Skeletal muscle satellite cell (primary cell): ENCODE results near the gene PTPN1.
A peak's percentile ranks its signal among the peaks of the same experiment; 100 is the strongest.

Experiments
- H3K27me3 ChIP-seq: 2 replicates; pipeline ENCODE4 v1.7.0; 2013; ENCODE audit warnings: low read length; ENCODE audit not compliant: control insufficient read depth, insufficient read depth
- H3K36me3 ChIP-seq: 2 replicates; pipeline ENCODE4 v1.7.0; 2013; ENCODE audit warnings: mild to moderate bottlenecking, control low read depth, low read length; ENCODE audit not compliant: insufficient read depth
- H3K4me1 ChIP-seq: 2 replicates; pipeline ENCODE4 v1.7.0; 2013; ENCODE audit warnings: low read length; ENCODE audit not compliant: control insufficient read depth, insufficient read depth
- H3K4me2 ChIP-seq: 2 replicates; pipeline ENCODE4 v1.7.0; 2013; ENCODE audit warnings: mild to moderate bottlenecking, low read length
- H3K4me3 ChIP-seq: 2 replicates; pipeline ENCODE4 v1.7.0; 2013; ENCODE audit warnings: low read length
- H3K9ac ChIP-seq: 2 replicates; pipeline ENCODE4 v1.7.0; 2013; ENCODE audit warnings: mild to moderate bottlenecking, low read depth, low read length, moderate library complexity
- H3K9me3 ChIP-seq: replicated peaks from 2 replicates; pipeline ENCODE4 v1.7.0; 2013; ENCODE audit warnings: mild to moderate bottlenecking, control low read depth, low read length

Gene PTPN1

DNA sequence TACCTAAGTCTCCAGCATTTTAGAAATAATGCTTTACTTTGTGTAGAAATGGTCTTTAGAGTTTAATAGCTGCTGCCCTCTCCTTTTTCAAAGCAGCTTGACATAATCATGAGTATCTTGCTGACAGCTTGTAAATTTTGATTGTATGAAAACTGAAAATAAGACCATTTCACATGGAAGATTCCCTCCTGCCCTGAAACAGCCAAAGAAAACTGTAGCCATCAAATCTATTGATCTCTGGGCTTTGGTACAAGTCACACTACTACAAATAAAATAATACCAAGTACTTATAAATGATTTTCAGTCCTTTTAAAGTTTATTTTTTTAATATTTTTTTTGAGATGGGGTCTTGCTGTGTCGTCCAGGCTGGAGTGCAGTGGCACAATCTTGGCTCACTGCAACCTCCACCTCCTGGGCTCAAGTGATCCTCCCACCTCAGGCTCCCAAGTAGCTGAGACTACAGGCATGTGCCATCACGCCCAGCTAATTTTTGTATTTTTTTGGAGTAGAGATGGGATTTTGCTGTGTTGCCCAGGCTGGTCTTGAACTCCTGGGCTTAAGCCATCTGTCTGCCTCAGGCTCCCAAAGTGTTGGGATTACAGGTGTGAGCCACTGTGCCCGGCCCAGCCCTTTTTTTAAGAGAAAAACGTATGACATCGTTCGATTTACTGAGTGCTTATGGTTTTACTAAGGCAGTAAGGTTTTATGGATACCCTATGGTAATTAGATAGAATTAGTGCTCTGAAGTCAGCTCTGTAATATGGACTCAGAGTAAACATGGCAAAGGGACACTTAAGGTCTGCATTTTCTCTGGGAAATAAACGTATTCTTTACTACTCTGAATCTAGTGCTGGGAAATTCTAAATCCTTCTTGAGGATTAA, 7.0 kb downstream of the PTPN1 start:
- Histone ChIP-seq H3K4me2 (peak overlapping the region; percentile 67), H3K9ac (peak overlapping the region; percentile 47), H3K36me3 (peaks cover 12% of the 10 kb centered on the region), H3K9me3 (no peaks in the 10 kb centered on the region), H3K4me1 (peaks cover 88% of the 10 kb centered on the region), H3K4me3 (no peak overlapping the region), H3K27me3 (no peaks in the 10 kb centered on the region)

DNA sequence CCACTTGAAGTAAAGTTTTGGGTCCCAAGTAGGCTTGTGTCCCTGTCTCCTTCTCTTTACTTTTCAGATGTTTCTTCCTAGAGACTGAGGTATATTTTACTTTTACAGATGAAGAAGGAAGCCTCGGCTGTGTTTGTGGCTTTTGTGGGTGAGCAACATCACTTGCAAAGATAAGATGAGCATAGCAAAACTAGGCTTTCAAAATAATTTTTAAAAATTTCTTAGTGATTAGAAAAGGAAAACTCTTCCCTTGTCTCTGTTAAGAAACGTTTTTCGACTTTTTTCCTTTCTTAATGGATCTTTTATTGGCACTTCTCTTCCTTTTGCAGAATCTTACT, 7.6 kb downstream of the PTPN1 start:
- Histone ChIP-seq H3K4me3 (peak overlapping the region; percentile 33), H3K4me1 (peaks cover 85% of the 10 kb centered on the region), H3K9ac (peak overlapping the region; percentile 47), H3K36me3 (peaks cover 12% of the 10 kb centered on the region), H3K4me2 (peak overlapping the region; percentile 67), H3K27me3 (no peaks in the 10 kb centered on the region), H3K9me3 (no peaks in the 10 kb centered on the region)

DNA sequence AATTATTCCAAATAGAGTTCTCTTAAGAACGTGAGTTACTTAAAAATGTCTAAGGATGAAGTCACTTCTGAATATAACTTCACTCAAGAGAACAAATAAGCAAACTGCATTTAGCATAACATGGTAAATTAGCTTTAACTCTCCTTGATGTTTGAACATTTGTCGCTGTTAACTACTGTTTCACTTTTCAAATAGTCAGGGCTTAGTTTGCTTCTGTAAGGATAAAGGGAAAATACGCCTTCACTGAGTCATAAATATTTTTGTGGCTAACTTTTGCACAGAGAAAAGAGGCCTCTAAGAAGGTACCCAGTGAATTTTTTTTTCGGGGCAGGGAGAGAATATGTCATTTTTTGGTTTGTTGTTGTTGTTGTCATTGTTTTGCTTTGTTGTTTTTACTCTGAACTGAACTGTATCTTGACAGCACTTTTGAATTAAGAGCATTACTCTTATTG, 8.1 kb downstream of the PTPN1 start:
- H3K9ac ChIP-seq: peak overlapping the region; percentile 47

GRCh38 chr20:50519036-50519762, 9.0 kb downstream of the PTPN1 start:
- H3K4me2 ChIP-seq: no peak overlapping the region
- H3K9ac ChIP-seq: no peak overlapping the region
- H3K4me1 ChIP-seq: peaks cover 72% of the 10 kb centered on the region
- H3K4me3 ChIP-seq: no peak overlapping the region
- H3K36me3 ChIP-seq: peaks cover 12% of the 10 kb centered on the region
- H3K9me3 ChIP-seq: no peaks in the 10 kb centered on the region
- no peaks in the 10 kb centered on the region for H3K27me3 ChIP-seq

More for the DNA sequence above, 8.1 kb downstream of the PTPN1 start:
- H3K9me3 ChIP-seq: no peaks in the 10 kb centered on the region
- H3K27me3 ChIP-seq: no peaks in the 10 kb centered on the region
- peak overlapping the region; percentile 33 for H3K4me3 ChIP-seq
- peaks cover 80% of the 10 kb centered on the region for H3K4me1 ChIP-seq
- peaks cover 12% of the 10 kb centered on the region for H3K36me3 ChIP-seq
- H3K4me2 ChIP-seq: peak overlapping the region; percentile 67

GRCh38 chr20:50520222-50520880, 10.2 kb downstream of the PTPN1 start:
- Histone ChIP-seq H3K27me3 (no peaks in the 10 kb centered on the region), H3K9me3 (no peaks in the 10 kb centered on the region), H3K9ac (no peak overlapping the region), H3K36me3 (peaks cover 12% of the 10 kb centered on the region), H3K4me3 (no peak overlapping the region), H3K4me1 (peaks cover 63% of the 10 kb centered on the region), H3K4me2 (no peak overlapping the region)

DNA sequence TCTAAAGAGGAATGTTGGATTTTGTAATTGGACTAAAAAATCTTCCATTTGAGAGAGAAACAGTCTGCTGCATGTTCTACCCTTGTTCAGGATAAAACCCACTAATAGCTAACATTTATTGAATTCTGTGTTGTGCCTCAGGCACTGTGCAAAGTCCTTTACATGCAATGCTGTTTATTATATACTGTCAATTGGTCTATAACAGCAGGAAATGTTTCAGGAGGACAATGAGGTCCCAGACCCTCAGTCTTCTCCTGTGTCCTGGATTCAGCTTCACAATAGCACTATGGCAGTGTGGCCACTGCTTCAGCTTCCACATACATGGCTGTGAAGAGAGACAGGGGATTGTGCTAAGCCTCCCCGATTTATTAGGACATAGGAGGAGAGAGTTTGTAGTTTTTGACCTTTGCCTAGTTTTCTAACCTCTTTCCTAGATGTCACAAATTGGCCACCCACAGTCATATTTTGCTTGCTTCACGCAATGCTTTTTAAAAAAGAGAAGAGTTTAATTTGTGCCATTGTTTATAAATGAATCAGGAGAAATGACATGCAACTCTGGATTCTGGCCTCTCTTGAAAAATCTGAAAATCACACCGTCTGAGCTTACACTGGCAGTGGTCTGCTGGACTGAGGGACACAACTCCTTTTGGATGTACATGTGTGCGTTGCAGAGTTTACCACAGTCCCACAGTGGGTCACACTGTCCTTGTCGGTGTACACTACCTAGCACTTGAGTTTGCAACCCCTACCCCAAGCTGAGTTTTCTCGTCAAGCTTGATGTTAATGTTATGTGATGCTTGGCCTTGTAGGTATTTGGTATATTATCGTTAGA, 11.3 kb downstream of the PTPN1 start:
- Histone ChIP-seq H3K9ac (no peak overlapping the region), H3K27me3 (no peaks in the 10 kb centered on the region), H3K4me1 (peaks cover 63% of the 10 kb centered on the region), H3K4me2 (peak overlapping the region; percentile 30), H3K4me3 (no peak overlapping the region), H3K36me3 (peaks cover 12% of the 10 kb centered on the region), H3K9me3 (no peaks in the 10 kb centered on the region)

- H3K36me3 ChIP-seq: peaks cover 12% of the 10 kb centered on the region
- no peak overlapping the region for H3K4me3 ChIP-seq
- H3K4me2 ChIP-seq: peak overlapping the region; percentile 30
- H3K4me1 ChIP-seq: peaks cover 66% of the 10 kb centered on the region
- no peaks in the 10 kb centered on the region for H3K9me3 ChIP-seq
- no peaks in the 10 kb centered on the region for H3K27me3 ChIP-seq
- H3K9ac ChIP-seq: no peak overlapping the region
These were observed 12.0 kb downstream of the PTPN1 start for GRCh38 chr20:50522053-50522674.

GRCh38 chr20:50523552-50524167, 13.5 kb downstream of the PTPN1 start:
- H3K4me1 ChIP-seq: peaks cover 57% of the 10 kb centered on the region
- H3K9ac ChIP-seq: no peak overlapping the region
- H3K4me3 ChIP-seq: no peak overlapping the region

GRCh38 chr20:50525681-50526080, 15.5 kb downstream of the PTPN1 start:
- H3K4me1 ChIP-seq: peaks cover 52% of the 10 kb centered on the region
- no peaks in the 10 kb centered on the region for H3K9me3 ChIP-seq

More at GRCh38 chr20:50523552-50524167, 13.5 kb downstream of the PTPN1 start:
- H3K27me3 ChIP-seq: no peaks in the 10 kb centered on the region
- H3K9me3 ChIP-seq: no peaks in the 10 kb centered on the region
- no peak overlapping the region for H3K4me2 ChIP-seq
- H3K36me3 ChIP-seq: peaks cover 18% of the 10 kb centered on the region

DNA sequence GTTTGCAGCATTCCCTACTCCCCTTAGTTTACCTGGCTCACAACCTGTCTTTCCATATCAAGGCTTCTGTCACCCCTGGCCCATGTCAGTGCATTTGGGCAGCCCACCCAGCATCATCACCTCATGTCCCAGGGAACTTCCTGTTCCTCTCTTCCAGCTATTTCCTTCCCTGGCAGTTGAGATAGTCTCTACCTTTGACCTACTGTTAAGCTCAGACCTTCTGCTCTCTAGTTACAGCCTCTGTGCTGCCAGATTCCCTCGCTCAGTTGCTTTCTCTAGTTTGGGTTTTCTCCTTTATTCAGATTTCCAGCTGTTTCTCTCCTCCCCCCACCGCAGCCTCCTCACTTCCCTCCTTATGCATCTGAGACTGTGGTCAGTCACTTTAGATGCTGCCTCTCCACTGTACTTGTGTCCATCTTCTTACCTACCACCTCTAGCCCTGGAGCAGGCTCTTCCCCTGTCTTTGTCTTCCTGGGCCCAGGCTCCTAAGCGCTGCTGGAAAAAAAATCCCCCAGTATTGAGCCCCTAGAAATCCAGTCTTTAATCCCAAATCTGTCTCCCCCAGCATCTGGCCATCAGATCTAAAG, 16.3 kb downstream of the PTPN1 start:
- H3K4me3 ChIP-seq: no peak overlapping the region
- no peaks in the 10 kb centered on the region for H3K9me3 ChIP-seq
- H3K27me3 ChIP-seq: no peaks in the 10 kb centered on the region
- no peak overlapping the region for H3K4me2 ChIP-seq
- peaks cover 44% of the 10 kb centered on the region for H3K4me1 ChIP-seq
- H3K36me3 ChIP-seq: peaks cover 6% of the 10 kb centered on the region
- no peak overlapping the region for H3K9ac ChIP-seq

More at GRCh38 chr20:50525681-50526080, 15.5 kb downstream of the PTPN1 start:
- no peak overlapping the region for H3K4me3 ChIP-seq
- H3K36me3 ChIP-seq: peaks cover 9% of the 10 kb centered on the region
- H3K4me2 ChIP-seq: no peak overlapping the region
- H3K9ac ChIP-seq: no peak overlapping the region
- H3K27me3 ChIP-seq: no peaks in the 10 kb centered on the region
